ENCODE data around the gene TRPM2.

Gene TRPM2

DNA sequence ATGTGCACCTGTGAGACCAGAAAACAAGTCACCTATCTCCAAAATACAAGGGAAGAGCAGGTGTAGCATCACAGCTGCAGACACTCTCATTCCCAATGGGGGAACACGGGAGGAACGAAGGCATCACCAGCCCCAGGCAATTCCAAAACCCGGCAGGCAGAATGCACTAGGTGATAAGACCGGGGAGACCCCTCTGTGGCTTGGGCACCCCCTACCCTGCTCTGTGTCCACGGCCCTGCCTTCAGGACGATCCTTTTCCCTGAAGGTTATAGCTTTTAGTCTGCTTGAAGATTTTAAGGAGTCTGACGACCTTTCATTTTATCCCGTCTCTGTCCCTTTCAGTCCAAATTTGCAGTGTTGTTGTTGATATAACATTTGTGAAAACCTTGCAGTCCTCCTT, 19.2 kb downstream of the TRPM2 start:
- TF ChIP-seq CTCF (IDR thresholded peaks at IDR 0.05; ENCODE audit: extremely low read depth, missing control alignments), result no peak
- no peak for DNase-seq (ENCODE audit: low spot score)

- DNase-seq (ENCODE audit: low spot score), result no peak
- TF ChIP-seq CTCF (IDR thresholded peaks at IDR 0.05; ENCODE audit: extremely low read depth, missing control alignments), result no peak
Measured at GRCh38 chr21:44374601-44375280, 21.3 kb downstream of the TRPM2 start.

DNA sequence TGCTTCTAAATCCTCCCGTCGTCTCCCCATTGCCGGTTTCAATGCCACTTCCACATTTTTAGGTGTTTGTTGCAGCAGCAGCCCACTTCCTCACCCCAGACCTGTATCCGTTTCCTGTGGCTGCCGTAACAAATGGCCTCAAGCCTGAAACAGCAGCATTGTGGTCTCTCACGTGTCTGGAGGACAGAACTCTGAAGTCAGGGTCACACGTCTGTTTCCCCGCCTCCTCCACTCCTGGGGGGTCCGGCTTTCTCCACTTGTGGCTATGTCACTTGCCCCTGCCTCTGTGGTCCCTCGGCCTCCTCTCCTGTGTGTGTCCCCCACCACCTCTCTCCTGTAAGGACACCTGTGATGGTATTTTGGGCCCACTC, 21.8 kb downstream of the TRPM2 start:
- no peak for TF ChIP-seq CTCF (IDR thresholded peaks at IDR 0.05; ENCODE audit: extremely low read depth, missing control alignments)

DNA sequence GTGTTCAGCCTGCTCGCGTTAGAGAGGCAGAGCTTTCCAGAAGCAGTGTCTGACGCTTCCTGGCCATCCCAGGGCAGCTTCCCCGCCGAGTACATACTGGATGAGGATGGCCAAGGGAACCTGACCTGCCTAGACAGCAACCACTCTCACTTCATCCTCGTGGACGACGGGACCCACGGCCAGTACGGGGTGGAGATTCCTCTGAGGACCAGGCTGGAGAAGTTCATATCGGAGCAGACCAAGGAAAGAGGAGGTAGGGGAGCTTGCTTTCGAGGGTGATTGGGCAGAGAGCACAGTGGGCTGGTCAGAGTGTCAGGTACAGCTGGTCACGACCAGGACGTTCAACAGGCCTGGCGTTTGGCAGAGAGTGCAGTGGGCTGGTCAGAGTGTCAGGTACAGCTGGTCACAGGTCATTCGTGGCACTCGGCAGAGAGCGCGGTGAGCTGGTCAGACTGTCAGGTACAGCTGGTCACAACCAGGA, 22.4 kb downstream of the TRPM2 start:
- DNase-seq (ENCODE audit: low spot score), result no peak
- no peak for TF ChIP-seq CTCF (IDR thresholded peaks at IDR 0.05; ENCODE audit: extremely low read depth, missing control alignments)

More for the DNA sequence above, 21.8 kb downstream of the TRPM2 start:
- no peak for DNase-seq (ENCODE audit: low spot score)

DNA sequence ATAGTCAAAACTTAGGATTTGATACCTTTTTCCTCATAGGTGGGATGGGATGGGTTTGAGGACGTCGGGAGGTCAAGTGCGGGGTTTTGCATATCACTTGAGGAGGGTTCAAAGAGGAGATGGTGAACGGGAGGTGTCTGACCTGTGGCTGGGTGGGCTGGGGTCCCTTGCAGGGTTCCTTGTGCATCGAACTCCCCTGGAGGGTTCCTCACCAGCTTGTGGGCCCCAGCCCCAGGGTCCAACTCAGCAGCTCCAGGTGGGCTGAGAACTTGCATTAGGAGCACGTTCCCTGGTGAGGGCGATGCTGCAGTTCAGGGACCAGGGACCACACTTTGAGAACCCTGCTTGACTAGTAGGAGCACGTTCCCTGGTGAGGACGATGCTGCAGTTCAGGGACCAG, 23.2 kb downstream of the TRPM2 start:
- no peak for TF ChIP-seq CTCF (IDR thresholded peaks at IDR 0.05; ENCODE audit: extremely low read depth, missing control alignments)
- DNase-seq (ENCODE audit: low spot score), result no peak

DNA sequence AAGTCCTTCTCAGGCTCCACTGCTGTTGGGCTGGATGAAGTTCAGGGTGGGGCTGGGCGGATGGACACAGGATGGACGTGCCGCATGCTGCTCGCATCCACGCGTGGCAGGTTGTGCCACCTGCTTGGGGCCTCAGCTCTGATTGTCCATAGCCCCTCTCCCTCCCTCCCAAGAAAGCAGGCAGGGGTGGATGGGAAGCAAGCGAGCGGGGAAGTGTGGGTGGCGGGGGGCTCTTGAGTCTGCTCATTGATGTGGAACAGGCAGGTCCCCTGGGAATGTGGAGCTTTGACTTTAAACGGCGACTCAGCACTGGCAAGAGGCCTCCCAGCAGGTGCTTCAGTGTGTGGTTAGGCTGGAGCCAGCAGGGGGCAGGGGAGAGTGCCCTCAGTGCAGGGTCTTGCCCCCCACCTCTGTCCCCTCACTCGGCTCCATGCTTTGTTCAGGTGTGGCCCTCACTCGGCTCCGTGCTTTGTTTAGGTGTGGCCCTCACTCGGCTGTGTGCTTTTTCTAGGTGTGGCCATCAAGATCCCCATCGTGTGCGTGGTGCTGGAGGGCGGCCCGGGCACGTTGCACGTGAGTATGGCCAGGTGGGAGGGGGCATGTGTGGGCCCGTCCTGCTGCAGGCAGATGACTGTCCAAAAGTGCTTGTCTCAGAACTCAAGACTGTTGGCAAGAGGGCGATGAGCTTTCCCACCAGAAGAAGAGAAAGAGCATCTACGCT, 23.9 kb downstream of the TRPM2 start:
- TF ChIP-seq CTCF (IDR thresholded peaks at IDR 0.05; ENCODE audit: extremely low read depth, missing control alignments), result no peak
- no peak for DNase-seq (ENCODE audit: low spot score)

DNA sequence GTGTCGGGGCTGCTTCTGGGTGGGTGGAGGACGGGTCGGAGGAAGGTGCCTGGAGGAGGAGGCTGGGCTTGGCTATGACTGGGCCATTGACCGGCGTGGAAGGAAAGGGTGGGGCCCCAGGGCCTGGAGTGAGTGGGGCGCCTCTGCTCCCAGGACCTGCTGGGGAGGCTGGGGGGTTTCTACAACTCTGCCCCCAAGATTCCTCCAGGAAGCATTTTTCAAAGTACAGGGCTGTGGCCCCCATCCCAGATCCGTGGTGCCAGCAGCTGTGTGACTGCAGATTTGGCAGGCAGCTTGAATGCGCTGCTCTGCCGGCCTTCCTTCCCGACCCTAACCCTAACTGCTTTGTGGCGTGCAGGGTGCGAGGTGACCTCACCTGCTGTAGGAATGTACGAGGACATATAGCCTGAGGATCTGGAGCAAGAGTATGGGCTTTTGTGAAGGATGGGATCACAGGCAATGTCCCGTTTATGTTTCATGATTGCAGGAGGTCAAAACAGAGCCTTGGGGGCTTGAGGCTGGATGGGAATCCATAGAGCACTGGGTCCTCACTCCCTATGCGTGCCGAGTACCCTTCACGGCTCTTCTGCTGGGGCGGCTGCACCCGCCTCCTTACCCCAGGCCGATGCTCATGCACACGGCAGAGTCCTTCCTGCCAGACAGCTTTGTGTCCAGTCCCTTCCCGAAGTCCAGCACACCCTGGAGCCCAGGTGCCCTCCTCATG, 24.7 kb downstream of the TRPM2 start:
- no peak for TF ChIP-seq CTCF (IDR thresholded peaks at IDR 0.05; ENCODE audit: extremely low read depth, missing control alignments)
- DNase-seq (ENCODE audit: low spot score), result no peak
